Measurements from ENCODE around the gene FGF13.

DNA sequence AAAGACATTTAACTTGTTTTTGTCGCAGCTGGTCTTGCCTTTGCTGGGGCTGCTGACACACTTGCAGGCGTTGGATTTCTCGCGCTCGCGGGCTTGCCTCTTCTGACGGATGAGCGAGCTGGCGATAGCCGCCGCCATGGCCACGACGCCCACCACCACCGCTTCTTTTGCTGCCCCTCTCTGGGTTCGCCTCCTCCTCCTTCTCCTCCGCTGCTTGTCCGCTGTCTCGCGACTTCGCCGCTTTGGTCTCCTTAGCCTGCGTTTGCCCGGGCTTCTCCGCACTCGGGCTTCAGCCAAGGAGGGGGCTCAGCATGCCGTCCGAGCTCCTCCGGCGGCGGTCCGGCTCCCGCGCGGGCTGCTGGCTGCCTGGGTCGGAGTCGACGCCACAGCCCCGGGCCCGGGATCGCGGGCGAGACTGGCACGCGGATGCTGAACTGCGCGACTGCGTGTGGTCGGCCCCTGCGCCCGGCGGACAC lies 613 bp downstream of the FGF13 start:
- TF ChIP-seq, protein P1, sequence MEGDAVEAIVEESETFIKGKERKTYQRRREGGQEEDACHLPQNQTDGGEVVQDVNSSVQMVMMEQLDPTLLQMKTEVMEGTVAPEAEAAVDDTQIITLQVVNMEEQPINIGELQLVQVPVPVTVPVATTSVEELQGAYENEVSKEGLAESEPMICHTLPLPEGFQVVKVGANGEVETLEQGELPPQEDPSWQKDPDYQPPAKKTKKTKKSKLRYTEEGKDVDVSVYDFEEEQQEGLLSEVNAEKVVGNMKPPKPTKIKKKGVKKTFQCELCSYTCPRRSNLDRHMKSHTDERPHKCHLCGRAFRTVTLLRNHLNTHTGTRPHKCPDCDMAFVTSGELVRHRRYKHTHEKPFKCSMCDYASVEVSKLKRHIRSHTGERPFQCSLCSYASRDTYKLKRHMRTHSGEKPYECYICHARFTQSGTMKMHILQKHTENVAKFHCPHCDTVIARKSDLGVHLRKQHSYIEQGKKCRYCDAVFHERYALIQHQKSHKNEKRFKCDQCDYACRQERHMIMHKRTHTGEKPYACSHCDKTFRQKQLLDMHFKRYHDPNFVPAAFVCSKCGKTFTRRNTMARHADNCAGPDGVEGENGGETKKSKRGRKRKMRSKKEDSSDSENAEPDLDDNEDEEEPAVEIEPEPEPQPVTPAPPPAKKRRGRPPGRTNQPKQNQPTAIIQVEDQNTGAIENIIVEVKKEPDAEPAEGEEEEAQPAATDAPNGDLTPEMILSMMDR (IDR thresholded peaks at IDR 0.05), result no peak
- TF ChIP-seq POLR2A (IDR thresholded peaks at IDR 0.05), result no peak

All from esophagus squamous epithelium (tissue), 4 donors.